HepG2 (cell line): ENCODE measurements around the gene ITGB5. TPM values are rescaled to one million over a fixed set of nuclear protein-coding genes. Genes with fewer than 3 reads are reported as not detected.

Experiments used
- JUN ChIP-seq: sonication (generic); formaldehyde crosslinking; IDR thresholded peaks from 2 replicates; pipeline ENCODE4 v1.4.0; 2020; ENCODE audit warnings: mild to moderate bottlenecking, missing genetic modification reagents
- KDM2A ChIP-seq: sonication (generic); formaldehyde crosslinking; IDR thresholded peaks from 2 replicates; pipeline ENCODE4 v1.4.0; 2020; ENCODE audit warnings: low read depth, missing genetic modification reagents, borderline replicate concordance
- MEF2D ChIP-seq: sonication (generic); formaldehyde crosslinking; IDR thresholded peaks from 2 replicates; pipeline ENCODE4 v1.5.1; 2020; ENCODE audit warnings: mild to moderate bottlenecking, missing genetic modification reagents
- ONECUT2 ChIP-seq: sonication (generic); formaldehyde crosslinking; IDR thresholded peaks from 2 replicates; pipeline ENCODE4 v1.4.0; 2020; ENCODE audit warnings: missing genetic modification reagents
- PHF5A ChIP-seq: IDR thresholded peaks from one replicate; pipeline ENCODE4 v1.6.1; 2018; ENCODE audit warnings: low read depth, missing genetic modification reagents; ENCODE audit not compliant: unreplicated experiment
- TRAFD1 ChIP-seq: sonication (generic); formaldehyde crosslinking; IDR thresholded peaks from 2 replicates; pipeline ENCODE4 v1.5.1; 2020; ENCODE audit warnings: missing genetic modification reagents, mild to moderate bottlenecking, borderline replicate concordance
- ZNF251 ChIP-seq: sonication (generic); formaldehyde crosslinking; IDR thresholded peaks from 2 replicates; pipeline ENCODE4 v1.9.0; 2021; ENCODE audit warnings: mild to moderate bottlenecking, missing genetic modification reagents
- ZNF30 ChIP-seq: sonication (generic); formaldehyde crosslinking; IDR thresholded peaks from 2 replicates; pipeline ENCODE4 v1.5.0; 2020; ENCODE audit warnings: mild to moderate bottlenecking, missing genetic modification reagents
- ZNF552 ChIP-seq: sonication (generic); formaldehyde crosslinking; IDR thresholded peaks from 2 replicates; pipeline ENCODE4 v1.9.0; 2022; ENCODE audit warnings: missing genetic modification reagents, mild to moderate bottlenecking, borderline replicate concordance
- polyA plus RNA-seq, 8 experiments: library from polyadenylated mRNA; depleted of rRNA in 3 of 8; stranded (reverse) in 7 of 8; unstranded in 1 of 8; fragments of >200 nt; fragmentation: Illumina TruSeq in 4 of 8; extraction: Trizol in 4 of 8; gene quantifications; 2 replicates each; pipeline versions ENCODE4 v1.2.1 to v1.2.3, GENCODE V29; 2011 to 2016; ENCODE audit warnings: low read depth in 4 of 8, missing spikeins in 1 of 8, mixed read lengths in 1 of 8; ENCODE audit not compliant: insufficient read depth in 1 of 8
- total RNA-seq, 5 experiments: library from RNA; depleted of rRNA; stranded (reverse); fragments of >200 nt; fragmentation: Illumina TruSeq; extraction: Trizol; gene quantifications; 2 replicates each; pipeline ENCODE4 v1.2.3, GENCODE V29; 2016; ENCODE audit warnings: low read depth in 1 of 5
- TF ChIP-seq, protein P1 (sequence below): sonication (generic); formaldehyde crosslinking; IDR thresholded peaks from 2 replicates; pipeline ENCODE4 v1.4.0; 2020; ENCODE audit warnings: missing genetic modification reagents
- TF ChIP-seq, protein P2 (sequence below): sonication (generic); formaldehyde crosslinking; IDR thresholded peaks from 2 replicates; pipeline ENCODE4 v1.4.0; 2020; ENCODE audit warnings: missing genetic modification reagents
- TF ChIP-seq, protein P3 (sequence below): sonication (generic); formaldehyde crosslinking; IDR thresholded peaks from 2 replicates; pipeline ENCODE4 v1.4.0; 2020; ENCODE audit warnings: missing genetic modification reagents
- TF ChIP-seq, protein P4 (sequence below): sonication (generic); formaldehyde crosslinking; conservative IDR thresholded peaks from 2 replicates; pipeline ENCODE4 v1.4.0; 2020; ENCODE audit warnings: missing genetic modification reagents

ITGB5 gene
- total and polyA plus RNA-seq, 2 of the 13 experiments (the other 11 are each of a cell fraction or from before 2014, with no cell fraction given): 74.1 to 343 TPM

DNA sequence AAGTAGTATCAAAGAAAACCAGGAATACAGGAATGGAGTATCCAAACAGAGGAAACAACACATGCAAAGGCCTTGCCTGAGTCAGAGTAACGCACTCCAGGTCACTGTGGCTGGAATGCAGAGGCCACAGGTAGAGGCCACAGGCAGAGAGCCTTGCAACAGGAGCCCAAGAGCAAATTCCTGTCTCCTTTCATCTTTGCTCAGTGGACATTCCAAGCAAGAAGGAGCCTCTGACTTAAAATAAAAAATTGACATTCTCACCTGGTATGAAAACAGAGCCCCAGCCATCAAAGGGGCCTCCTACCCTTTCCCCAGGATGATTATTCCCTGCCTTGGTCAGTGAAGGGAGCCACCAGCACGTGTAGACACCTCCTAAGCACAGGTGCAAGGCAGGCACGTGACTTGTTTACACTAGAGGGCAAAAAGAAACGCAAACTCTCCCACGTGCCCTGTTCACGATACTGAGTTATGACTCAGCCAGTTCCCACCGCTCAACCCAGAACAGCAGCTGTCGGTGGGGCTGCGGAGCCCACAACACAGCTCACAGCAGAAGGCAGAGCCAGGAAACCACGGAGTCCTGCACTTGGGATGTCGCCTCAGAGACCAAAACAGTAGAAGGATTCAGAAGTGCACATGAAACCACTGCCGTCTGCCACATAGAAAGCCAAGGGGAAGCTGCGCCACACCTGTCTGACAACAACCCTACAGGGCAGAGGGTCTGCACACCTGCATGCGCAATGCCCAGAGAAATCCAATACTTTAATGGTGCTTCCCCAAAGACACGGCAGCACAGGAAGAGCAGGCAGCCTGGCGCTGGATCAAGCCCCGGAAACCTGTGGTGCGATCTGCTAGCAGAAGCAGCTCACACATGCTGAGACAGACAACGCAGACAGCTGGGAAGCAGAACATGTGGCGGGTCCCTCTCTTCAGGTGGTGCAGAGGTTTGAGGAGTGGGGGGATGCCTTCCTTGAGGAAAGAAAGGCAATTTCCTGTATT, 52.1 kb downstream of the ITGB5 start (continued):
- TF ChIP-seq, protein P1, sequence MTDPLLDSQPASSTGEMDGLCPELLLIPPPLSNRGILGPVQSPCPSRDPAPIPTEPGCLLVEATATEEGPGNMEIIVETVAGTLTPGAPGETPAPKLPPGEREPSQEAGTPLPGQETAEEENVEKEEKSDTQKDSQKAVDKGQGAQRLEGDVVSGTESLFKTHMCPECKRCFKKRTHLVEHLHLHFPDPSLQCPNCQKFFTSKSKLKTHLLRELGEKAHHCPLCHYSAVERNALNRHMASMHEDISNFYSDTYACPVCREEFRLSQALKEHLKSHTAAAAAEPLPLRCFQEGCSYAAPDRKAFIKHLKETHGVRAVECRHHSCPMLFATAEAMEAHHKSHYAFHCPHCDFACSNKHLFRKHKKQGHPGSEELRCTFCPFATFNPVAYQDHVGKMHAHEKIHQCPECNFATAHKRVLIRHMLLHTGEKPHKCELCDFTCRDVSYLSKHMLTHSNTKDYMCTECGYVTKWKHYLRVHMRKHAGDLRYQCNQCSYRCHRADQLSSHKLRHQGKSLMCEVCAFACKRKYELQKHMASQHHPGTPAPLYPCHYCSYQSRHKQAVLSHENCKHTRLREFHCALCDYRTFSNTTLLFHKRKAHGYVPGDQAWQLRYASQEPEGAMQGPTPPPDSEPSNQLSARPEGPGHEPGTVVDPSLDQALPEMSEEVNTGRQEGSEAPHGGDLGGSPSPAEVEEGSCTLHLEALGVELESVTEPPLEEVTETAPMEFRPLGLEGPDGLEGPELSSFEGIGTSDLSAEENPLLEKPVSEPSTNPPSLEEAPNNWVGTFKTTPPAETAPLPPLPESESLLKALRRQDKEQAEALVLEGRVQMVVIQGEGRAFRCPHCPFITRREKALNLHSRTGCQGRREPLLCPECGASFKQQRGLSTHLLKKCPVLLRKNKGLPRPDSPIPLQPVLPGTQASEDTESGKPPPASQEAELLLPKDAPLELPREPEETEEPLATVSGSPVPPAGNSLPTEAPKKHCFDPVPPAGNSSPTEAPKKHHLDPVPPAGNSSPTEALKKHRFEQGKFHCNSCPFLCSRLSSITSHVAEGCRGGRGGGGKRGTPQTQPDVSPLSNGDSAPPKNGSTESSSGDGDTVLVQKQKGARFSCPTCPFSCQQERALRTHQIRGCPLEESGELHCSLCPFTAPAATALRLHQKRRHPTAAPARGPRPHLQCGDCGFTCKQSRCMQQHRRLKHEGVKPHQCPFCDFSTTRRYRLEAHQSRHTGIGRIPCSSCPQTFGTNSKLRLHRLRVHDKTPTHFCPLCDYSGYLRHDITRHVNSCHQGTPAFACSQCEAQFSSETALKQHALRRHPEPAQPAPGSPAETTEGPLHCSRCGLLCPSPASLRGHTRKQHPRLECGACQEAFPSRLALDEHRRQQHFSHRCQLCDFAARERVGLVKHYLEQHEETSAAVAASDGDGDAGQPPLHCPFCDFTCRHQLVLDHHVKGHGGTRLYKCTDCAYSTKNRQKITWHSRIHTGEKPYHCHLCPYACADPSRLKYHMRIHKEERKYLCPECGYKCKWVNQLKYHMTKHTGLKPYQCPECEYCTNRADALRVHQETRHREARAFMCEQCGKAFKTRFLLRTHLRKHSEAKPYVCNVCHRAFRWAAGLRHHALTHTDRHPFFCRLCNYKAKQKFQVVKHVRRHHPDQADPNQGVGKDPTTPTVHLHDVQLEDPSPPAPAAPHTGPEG: peak; percentile 81; the same call in 1 of the 2 replicates
- TF ChIP-seq MEF2D (CRISPR knock-in tag): peak; percentile 68; the same call in 1 of the 2 replicates
- no peak for TF ChIP-seq TRAFD1 (CRISPR knock-in tag)
- no peak for TF ChIP-seq PHF5A (CRISPR knock-in tag)
- TF ChIP-seq ZNF30: 0 out of 2 replicates have a peak, but pooled peaks have one; percentile 35
- TF ChIP-seq, protein P2, sequence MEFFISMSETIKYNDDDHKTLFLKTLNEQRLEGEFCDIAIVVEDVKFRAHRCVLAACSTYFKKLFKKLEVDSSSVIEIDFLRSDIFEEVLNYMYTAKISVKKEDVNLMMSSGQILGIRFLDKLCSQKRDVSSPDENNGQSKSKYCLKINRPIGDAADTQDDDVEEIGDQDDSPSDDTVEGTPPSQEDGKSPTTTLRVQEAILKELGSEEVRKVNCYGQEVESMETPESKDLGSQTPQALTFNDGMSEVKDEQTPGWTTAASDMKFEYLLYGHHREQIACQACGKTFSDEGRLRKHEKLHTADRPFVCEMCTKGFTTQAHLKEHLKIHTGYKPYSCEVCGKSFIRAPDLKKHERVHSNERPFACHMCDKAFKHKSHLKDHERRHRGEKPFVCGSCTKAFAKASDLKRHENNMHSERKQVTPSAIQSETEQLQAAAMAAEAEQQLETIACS (CRISPR knock-in tag): no peak
- TF ChIP-seq, protein P3, sequence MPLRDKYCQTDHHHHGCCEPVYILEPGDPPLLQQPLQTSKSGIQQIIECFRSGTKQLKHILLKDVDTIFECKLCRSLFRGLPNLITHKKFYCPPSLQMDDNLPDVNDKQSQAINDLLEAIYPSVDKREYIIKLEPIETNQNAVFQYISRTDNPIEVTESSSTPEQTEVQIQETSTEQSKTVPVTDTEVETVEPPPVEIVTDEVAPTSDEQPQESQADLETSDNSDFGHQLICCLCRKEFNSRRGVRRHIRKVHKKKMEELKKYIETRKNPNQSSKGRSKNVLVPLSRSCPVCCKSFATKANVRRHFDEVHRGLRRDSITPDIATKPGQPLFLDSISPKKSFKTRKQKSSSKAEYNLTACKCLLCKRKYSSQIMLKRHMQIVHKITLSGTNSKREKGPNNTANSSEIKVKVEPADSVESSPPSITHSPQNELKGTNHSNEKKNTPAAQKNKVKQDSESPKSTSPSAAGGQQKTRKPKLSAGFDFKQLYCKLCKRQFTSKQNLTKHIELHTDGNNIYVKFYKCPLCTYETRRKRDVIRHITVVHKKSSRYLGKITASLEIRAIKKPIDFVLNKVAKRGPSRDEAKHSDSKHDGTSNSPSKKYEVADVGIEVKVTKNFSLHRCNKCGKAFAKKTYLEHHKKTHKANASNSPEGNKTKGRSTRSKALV (CRISPR knock-in tag): peak; percentile 47; the same call in 1 of the 2 replicates
- peak; percentile 74 for TF ChIP-seq KDM2A (CRISPR knock-in tag)
- TF ChIP-seq ONECUT2 (CRISPR knock-in tag): peak; percentile 68; the same call in 1 of the 2 replicates
- 0 out of 2 replicates have a peak, but pooled peaks have one; percentile 81 for TF ChIP-seq ZNF251 (CRISPR knock-in tag)
- no peak for TF ChIP-seq ZNF552 (CRISPR knock-in tag)
- TF ChIP-seq JUN (CRISPR knock-in tag): peak; percentile 83
- TF ChIP-seq, protein P4, sequence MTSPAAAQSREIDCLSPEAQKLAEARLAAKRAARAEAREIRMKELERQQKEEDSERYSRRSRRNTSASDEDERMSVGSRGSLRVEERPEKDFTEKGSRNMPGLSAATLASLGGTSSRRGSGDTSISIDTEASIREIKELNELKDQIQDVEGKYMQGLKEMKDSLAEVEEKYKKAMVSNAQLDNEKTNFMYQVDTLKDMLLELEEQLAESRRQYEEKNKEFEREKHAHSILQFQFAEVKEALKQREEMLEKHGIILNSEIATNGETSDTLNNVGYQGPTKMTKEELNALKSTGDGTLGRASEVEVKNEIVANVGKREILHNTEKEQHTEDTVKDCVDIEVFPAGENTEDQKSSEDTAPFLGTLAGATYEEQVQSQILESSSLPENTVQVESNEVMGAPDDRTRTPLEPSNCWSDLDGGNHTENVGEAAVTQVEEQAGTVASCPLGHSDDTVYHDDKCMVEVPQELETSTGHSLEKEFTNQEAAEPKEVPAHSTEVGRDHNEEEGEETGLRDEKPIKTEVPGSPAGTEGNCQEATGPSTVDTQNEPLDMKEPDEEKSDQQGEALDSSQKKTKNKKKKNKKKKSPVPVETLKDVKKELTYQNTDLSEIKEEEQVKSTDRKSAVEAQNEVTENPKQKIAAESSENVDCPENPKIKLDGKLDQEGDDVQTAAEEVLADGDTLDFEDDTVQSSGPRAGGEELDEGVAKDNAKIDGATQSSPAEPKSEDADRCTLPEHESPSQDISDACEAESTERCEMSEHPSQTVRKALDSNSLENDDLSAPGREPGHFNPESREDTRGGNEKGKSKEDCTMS: no peak
